Neural progenitor cell (in vitro differentiated cells): ENCODE data around the gene WNT5B.

Experiments used
- EZH2 ChIP-seq: fragments of 200-600 bp; sonication (generic); IDR thresholded peaks from 2 replicates; pipeline ENCODE4 v1.6.1; 2017; ENCODE audit warnings: antibody characterized with exemption, mild to moderate bottlenecking, moderate library complexity
- EZH2phosphoT487 ChIP-seq: fragments of 200-600 bp; sonication (generic); IDR thresholded peaks from 2 replicates; pipeline ENCODE4 v1.6.1; 2017; ENCODE audit warnings: antibody characterized with exemption
- TF ChIP-seq, protein P1 (sequence below): fragments of 200-600 bp; sonication (generic); IDR thresholded peaks from 2 replicates; pipeline ENCODE4 v1.5.1; 2017; ENCODE audit warnings: antibody characterized with exemption, mild to moderate bottlenecking

- TF ChIP-seq, protein P1, sequence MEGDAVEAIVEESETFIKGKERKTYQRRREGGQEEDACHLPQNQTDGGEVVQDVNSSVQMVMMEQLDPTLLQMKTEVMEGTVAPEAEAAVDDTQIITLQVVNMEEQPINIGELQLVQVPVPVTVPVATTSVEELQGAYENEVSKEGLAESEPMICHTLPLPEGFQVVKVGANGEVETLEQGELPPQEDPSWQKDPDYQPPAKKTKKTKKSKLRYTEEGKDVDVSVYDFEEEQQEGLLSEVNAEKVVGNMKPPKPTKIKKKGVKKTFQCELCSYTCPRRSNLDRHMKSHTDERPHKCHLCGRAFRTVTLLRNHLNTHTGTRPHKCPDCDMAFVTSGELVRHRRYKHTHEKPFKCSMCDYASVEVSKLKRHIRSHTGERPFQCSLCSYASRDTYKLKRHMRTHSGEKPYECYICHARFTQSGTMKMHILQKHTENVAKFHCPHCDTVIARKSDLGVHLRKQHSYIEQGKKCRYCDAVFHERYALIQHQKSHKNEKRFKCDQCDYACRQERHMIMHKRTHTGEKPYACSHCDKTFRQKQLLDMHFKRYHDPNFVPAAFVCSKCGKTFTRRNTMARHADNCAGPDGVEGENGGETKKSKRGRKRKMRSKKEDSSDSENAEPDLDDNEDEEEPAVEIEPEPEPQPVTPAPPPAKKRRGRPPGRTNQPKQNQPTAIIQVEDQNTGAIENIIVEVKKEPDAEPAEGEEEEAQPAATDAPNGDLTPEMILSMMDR = no peak
- TF ChIP-seq EZH2 (no peak), EZH2phosphoT487 (no peak)
Measured at GRCh38 chr12:1618489-1618888, 10.5 kb upstream of the WNT5B start.
